ENCODE results near the gene LOXHD1.

LOXHD1 gene

GRCh38 chr18:46531482-46531881 lies 125.5 kb downstream of the LOXHD1 start:
- H3K27me3 ChIP-seq (ENCODE audit: insufficient read depth, low read length, poor library complexity): peaks cover 9% of the 10 kb centered on the region
- no peak overlapping the region for H2AFZ ChIP-seq (ENCODE audit: low read depth, low read length)
- TF ChIP-seq EZH2 (IDR thresholded peaks at IDR 0.05; ENCODE audit: borderline replicate concordance, low read depth, low read length, severe bottlenecking): no peak
- no peak for TF ChIP-seq CTCF (IDR thresholded peaks at IDR 0.05; ENCODE audit: borderline replicate concordance, extremely low read depth, low read length, poor library complexity, severe bottlenecking)
- no peak for DNase-seq
- no peak overlapping the region for H3K4me2 ChIP-seq (ENCODE audit: insufficient read depth, low read length)
- H3K36me3 ChIP-seq (ENCODE audit: insufficient read depth, low read length): no peaks in the 10 kb centered on the region
- no peak overlapping the region for H3K27ac ChIP-seq (ENCODE audit: low read length)
- H3K4me3 ChIP-seq (ENCODE audit: low read depth in 1 of 2, low read length in 2 of 2): no peak overlapping the region
- ATAC-seq (ENCODE audit: insufficient read depth, low read depth): no peak
- no peaks in the 10 kb centered on the region for H3K9me3 ChIP-seq (ENCODE audit: insufficient read depth, low read length, severe bottlenecking)
- no peak overlapping the region for H3K9ac ChIP-seq (ENCODE audit: low read depth, low read length)
- no peaks in the 10 kb centered on the region for H3K4me1 ChIP-seq (ENCODE audit: insufficient read depth, low read length)
- H4K20me1 ChIP-seq (ENCODE audit: insufficient read depth, low read length): no peaks in the 10 kb centered on the region
- H3K79me2 ChIP-seq (ENCODE audit: insufficient read depth, low read length): no peaks in the 10 kb centered on the region

GRCh38 chr18:46528037-46528436 lies 129.0 kb downstream of the LOXHD1 start:
- H3K4me1 ChIP-seq (ENCODE audit: insufficient read depth, low read length): no peaks in the 10 kb centered on the region
- DNase-seq (no peak), ATAC-seq (ENCODE audit: insufficient read depth, low read depth) (no peak)
- no peak for TF ChIP-seq CTCF (IDR thresholded peaks at IDR 0.05; ENCODE audit: borderline replicate concordance, extremely low read depth, low read length, poor library complexity, severe bottlenecking)
- no peak overlapping the region for H2AFZ ChIP-seq (ENCODE audit: low read depth, low read length)
- no peak overlapping the region for H3K4me2 ChIP-seq (ENCODE audit: insufficient read depth, low read length)
- H4K20me1 ChIP-seq (ENCODE audit: insufficient read depth, low read length): 0 out of 2 replicates have a peak, but pooled peaks cover 3% of the 10 kb centered on the region
- no peak overlapping the region for H3K9ac ChIP-seq (ENCODE audit: low read depth, low read length)
- H3K4me3 ChIP-seq (ENCODE audit: low read depth in 1 of 2, low read length in 2 of 2): no peak overlapping the region
- H3K79me2 ChIP-seq (ENCODE audit: insufficient read depth, low read length): no peaks in the 10 kb centered on the region
- peaks cover 9% of the 10 kb centered on the region for H3K27me3 ChIP-seq (ENCODE audit: insufficient read depth, low read length, poor library complexity)
- no peaks in the 10 kb centered on the region for H3K36me3 ChIP-seq (ENCODE audit: insufficient read depth, low read length)
- H3K27ac ChIP-seq (ENCODE audit: low read length): no peak overlapping the region
- no peaks in the 10 kb centered on the region for H3K9me3 ChIP-seq (ENCODE audit: insufficient read depth, low read length, severe bottlenecking)

GRCh38 chr18:46519870-46520269 lies 137.2 kb downstream of the LOXHD1 start:
- no peaks in the 10 kb centered on the region for H3K4me1 ChIP-seq (ENCODE audit: insufficient read depth, low read length)
- no peaks in the 10 kb centered on the region for H4K20me1 ChIP-seq (ENCODE audit: insufficient read depth, low read length)
- H3K36me3 ChIP-seq (ENCODE audit: insufficient read depth, low read length): no peaks in the 10 kb centered on the region
- no peak overlapping the region for H2AFZ ChIP-seq (ENCODE audit: low read depth, low read length)
- DNase-seq (no peak), ATAC-seq (ENCODE audit: insufficient read depth, low read depth) (no peak)
- no peak overlapping the region for H3K4me2 ChIP-seq (ENCODE audit: insufficient read depth, low read length)
- no peak overlapping the region for H3K27ac ChIP-seq (ENCODE audit: low read length)
- H3K9ac ChIP-seq (ENCODE audit: low read depth, low read length): no peak overlapping the region
- H3K27me3 ChIP-seq (ENCODE audit: insufficient read depth, low read length, poor library complexity): no peaks in the 10 kb centered on the region
- no peak overlapping the region for H3K4me3 ChIP-seq (ENCODE audit: low read depth in 1 of 2, low read length in 2 of 2)
- no peaks in the 10 kb centered on the region for H3K9me3 ChIP-seq (ENCODE audit: insufficient read depth, low read length, severe bottlenecking)
- no peaks in the 10 kb centered on the region for H3K79me2 ChIP-seq (ENCODE audit: insufficient read depth, low read length)
- TF ChIP-seq EZH2 (IDR thresholded peaks at IDR 0.05; ENCODE audit: borderline replicate concordance, low read depth, low read length, severe bottlenecking): no peak
- no peak for TF ChIP-seq CTCF (IDR thresholded peaks at IDR 0.05; ENCODE audit: borderline replicate concordance, extremely low read depth, low read length, poor library complexity, severe bottlenecking)

- Histone ChIP-seq H3K27ac (ENCODE audit: low read length) (no peak overlapping the region), H3K79me2 (ENCODE audit: insufficient read depth, low read length) (no peaks in the 10 kb centered on the region), H4K20me1 (ENCODE audit: insufficient read depth, low read length) (no peaks in the 10 kb centered on the region), H3K9me3 (ENCODE audit: insufficient read depth, low read length, severe bottlenecking) (no peaks in the 10 kb centered on the region), H3K4me1 (ENCODE audit: insufficient read depth, low read length) (no peaks in the 10 kb centered on the region), H3K9ac (ENCODE audit: low read depth, low read length) (no peak overlapping the region), H3K4me2 (ENCODE audit: insufficient read depth, low read length) (no peak overlapping the region), H3K27me3 (ENCODE audit: insufficient read depth, low read length, poor library complexity) (no peaks in the 10 kb centered on the region), H3K36me3 (ENCODE audit: insufficient read depth, low read length) (no peaks in the 10 kb centered on the region), H2AFZ (ENCODE audit: low read depth, low read length) (no peak overlapping the region), H3K4me3 (ENCODE audit: low read depth in 1 of 2, low read length in 2 of 2) (no peak overlapping the region)
- no peak for ATAC-seq (ENCODE audit: insufficient read depth, low read depth)
- no peak for DNase-seq
- no peak for TF ChIP-seq EZH2 (IDR thresholded peaks at IDR 0.05; ENCODE audit: borderline replicate concordance, low read depth, low read length, severe bottlenecking)
- no peak for TF ChIP-seq CTCF (IDR thresholded peaks at IDR 0.05; ENCODE audit: borderline replicate concordance, extremely low read depth, low read length, poor library complexity, severe bottlenecking)
These were observed 138.6 kb downstream of the LOXHD1 start for GRCh38 chr18:46518438-46518837.
